IMR-90 (cell line): ENCODE data around the gene ADGRD2.

Source experiments
- CTCF ChIP-seq: conservative IDR thresholded peaks from 2 replicates; pipeline ENCODE4 v1.5.1; 2012; ENCODE audit warnings: mild to moderate bottlenecking, low read depth, low read length, improper control_type of control experiment
- MAFK ChIP-seq: IDR thresholded peaks from 2 replicates; pipeline ENCODE4 v1.6.1; 2012; ENCODE audit warnings: low read depth, low read length, improper control_type of control experiment
- POLR2A ChIP-seq: IDR thresholded peaks from 2 replicates; pipeline ENCODE4 v1.6.1; 2012; ENCODE audit warnings: mild to moderate bottlenecking, low read depth, low read length
- TF ChIP-seq, protein P1 (sequence below): fragments of 150-350 bp; IDR thresholded peaks from 2 replicates; pipeline ENCODE4 v1.6.1; 2017; ENCODE audit warnings: mild to moderate bottlenecking, antibody characterized with exemption, low read length, low read depth

DNA sequence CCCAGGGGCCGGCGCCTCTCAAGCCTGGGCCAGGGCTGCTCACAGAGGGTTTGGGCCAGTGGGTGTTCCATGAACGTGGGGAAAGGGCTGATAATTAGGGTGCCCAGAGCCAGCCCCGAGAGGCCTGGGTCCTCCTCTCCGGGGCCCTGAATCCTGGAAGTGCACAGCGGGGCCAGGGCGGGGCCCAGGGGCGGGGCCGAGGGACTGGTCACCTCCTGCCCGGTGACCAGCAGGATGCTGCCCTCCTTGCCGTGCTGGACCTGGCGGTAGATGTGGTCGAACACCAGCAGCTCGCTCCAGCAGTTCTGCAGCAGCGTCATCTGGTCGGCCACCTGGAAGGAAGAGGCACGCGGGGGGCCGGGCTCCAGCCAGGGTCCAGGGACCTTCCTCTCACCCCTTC is 42.6 kb downstream of the ADGRD2 start:
- TF ChIP-seq POLR2A (no peak), CTCF (no peak), MAFK (no peak)
- TF ChIP-seq, protein P1, sequence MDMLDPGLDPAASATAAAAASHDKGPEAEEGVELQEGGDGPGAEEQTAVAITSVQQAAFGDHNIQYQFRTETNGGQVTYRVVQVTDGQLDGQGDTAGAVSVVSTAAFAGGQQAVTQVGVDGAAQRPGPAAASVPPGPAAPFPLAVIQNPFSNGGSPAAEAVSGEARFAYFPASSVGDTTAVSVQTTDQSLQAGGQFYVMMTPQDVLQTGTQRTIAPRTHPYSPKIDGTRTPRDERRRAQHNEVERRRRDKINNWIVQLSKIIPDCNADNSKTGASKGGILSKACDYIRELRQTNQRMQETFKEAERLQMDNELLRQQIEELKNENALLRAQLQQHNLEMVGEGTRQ: no peak
